ENCODE data around the gene WDFY4.

DNA sequence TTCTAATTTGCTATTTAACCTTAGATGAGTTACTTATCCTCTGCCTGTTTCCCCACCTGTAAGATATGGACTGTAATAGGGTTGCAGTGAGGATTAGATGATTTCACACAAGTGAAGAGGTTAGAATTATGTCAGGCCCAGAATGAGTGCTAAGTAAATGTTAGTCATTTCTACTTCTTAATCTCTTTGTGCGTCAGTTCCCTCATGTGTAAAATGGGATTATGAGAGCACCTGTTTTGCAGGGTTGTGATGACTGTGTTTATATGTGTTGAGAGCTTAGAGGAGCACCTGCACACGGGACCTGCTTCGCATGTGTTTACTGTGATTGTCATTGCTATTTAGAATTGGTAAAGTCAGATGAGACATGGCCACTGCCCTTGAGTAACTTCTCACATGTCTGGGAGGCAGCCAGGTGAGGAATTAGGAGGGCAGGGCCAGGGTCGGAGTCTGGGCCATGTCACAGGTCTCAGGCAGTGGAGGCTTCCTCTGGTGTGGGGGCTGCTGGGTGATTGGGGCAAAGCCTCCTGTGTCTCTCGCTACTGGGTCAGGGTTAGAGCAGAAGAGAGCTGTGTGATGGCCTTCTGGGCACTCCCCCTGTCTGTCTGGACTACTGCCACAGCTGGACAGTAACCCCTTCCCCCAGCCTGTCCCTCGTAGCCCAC is 106.7 kb downstream of the WDFY4 start:
- TF ChIP-seq, protein P1, sequence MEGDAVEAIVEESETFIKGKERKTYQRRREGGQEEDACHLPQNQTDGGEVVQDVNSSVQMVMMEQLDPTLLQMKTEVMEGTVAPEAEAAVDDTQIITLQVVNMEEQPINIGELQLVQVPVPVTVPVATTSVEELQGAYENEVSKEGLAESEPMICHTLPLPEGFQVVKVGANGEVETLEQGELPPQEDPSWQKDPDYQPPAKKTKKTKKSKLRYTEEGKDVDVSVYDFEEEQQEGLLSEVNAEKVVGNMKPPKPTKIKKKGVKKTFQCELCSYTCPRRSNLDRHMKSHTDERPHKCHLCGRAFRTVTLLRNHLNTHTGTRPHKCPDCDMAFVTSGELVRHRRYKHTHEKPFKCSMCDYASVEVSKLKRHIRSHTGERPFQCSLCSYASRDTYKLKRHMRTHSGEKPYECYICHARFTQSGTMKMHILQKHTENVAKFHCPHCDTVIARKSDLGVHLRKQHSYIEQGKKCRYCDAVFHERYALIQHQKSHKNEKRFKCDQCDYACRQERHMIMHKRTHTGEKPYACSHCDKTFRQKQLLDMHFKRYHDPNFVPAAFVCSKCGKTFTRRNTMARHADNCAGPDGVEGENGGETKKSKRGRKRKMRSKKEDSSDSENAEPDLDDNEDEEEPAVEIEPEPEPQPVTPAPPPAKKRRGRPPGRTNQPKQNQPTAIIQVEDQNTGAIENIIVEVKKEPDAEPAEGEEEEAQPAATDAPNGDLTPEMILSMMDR (IDR thresholded peaks at IDR 0.05), result no peak
- no peak for TF ChIP-seq POLR2A (IDR thresholded peaks at IDR 0.05)
